ENCODE data around the gene C11orf71.

GRCh38 chr11:114412946-114413345, 12.6 kb upstream of the C11orf71 start:
- TF ChIP-seq CTCF (IDR thresholded peaks at IDR 0.05; ENCODE audit: insufficient read depth, low read length, poor library complexity, severe bottlenecking) (no peak), EZH2phosphoT487 (conservative IDR thresholded peaks at IDR 0.05; ENCODE audit: low read length) (no peak)
